CD4-positive, CD25-positive, alpha-beta regulatory T cell (primary cell): Measurements from ENCODE around the gene EED. TPM values are rescaled to one million over a fixed set of nuclear protein-coding genes. Genes with fewer than 3 reads are reported as not detected.

ENCODE experiments used
- ATAC-seq, 2 donors: fragments of 150-1000 bp; cut with Tn5 transposase; one replicate each; pipeline ENCODE4 v1.10.0; 2021; ENCODE audit warnings: low read depth in 2 of 2, moderate number of reproducible peaks in 2 of 2, moderate library complexity in 1 of 2
- DNase-seq, 3 donors: peaks; one replicate each; pipeline versions ENCODE4 v3.0.0 to v3.0.0-alpha.2; 2012 to 2022; ENCODE audit warnings: mixed read lengths in 1 of 3
- H3K27ac ChIP-seq: one replicate; pipeline ENCODE4 v1.7.0; 2013; ENCODE audit warnings: mild to moderate bottlenecking, low read length; ENCODE audit not compliant: insufficient read depth, poor library complexity, severe bottlenecking
- H3K27me3 ChIP-seq: one replicate; pipeline ENCODE4 v1.7.0; 2013; ENCODE audit warnings: low read length; ENCODE audit not compliant: control insufficient read depth, insufficient read depth
- H3K36me3 ChIP-seq: one replicate; pipeline ENCODE4 v1.7.0; 2013; ENCODE audit warnings: mild to moderate bottlenecking, low read length, moderate library complexity; ENCODE audit not compliant: control insufficient read depth, insufficient read depth
- H3K4me1 ChIP-seq: 2 replicates; pipeline ENCODE4 v1.7.0; 2013; ENCODE audit warnings: mild to moderate bottlenecking, low read length; ENCODE audit not compliant: insufficient read depth, control insufficient read depth, poor library complexity, severe bottlenecking
- H3K4me3 ChIP-seq: one replicate; pipeline ENCODE4 v1.7.0; 2013; ENCODE audit warnings: low read depth, mild to moderate bottlenecking, low read length, moderate library complexity
- H3K9me3 ChIP-seq, 2 experiments: 1 replicate in 1 of 2; 2 replicates in 1 of 2; pipeline ENCODE4 v1.7.0; 2013; ENCODE audit warnings: low read length in 2 of 2, mild to moderate bottlenecking in 1 of 2, moderate library complexity in 1 of 2; ENCODE audit not compliant: control insufficient read depth in 2 of 2
- H3K27ac Mint-ChIP-seq, 3 donors: one replicate each; pipeline ENCODE4 v1.8.0; 2020 to 2022; ENCODE audit warnings: mild to moderate bottlenecking in 3 of 3, mixed read lengths in 3 of 3, moderate library complexity in 2 of 3
- H3K27me3 Mint-ChIP-seq: one replicate; pipeline ENCODE4 v1.8.0; 2022; ENCODE audit warnings: mild to moderate bottlenecking, mixed read lengths
- H3K36me3 Mint-ChIP-seq: one replicate; pipeline ENCODE4 v1.8.0; 2020; ENCODE audit warnings: mixed read lengths
- H3K4me1 Mint-ChIP-seq, 4 donors: one replicate each; pipeline ENCODE4 v1.8.0; 2020 to 2022; ENCODE audit warnings: mixed read lengths in 4 of 4, mild to moderate bottlenecking in 1 of 4
- H3K4me3 Mint-ChIP-seq, 4 donors: one replicate each; pipeline ENCODE4 v1.8.0; 2020 to 2022; ENCODE audit warnings: mild to moderate bottlenecking in 4 of 4, mixed read lengths in 4 of 4, moderate library complexity in 3 of 4
- H3K9me3 Mint-ChIP-seq, 7 donors: one replicate each; pipeline ENCODE4 v1.8.0; 2020 to 2022; ENCODE audit warnings: mixed read lengths in 7 of 7, mild to moderate bottlenecking in 3 of 7, moderate library complexity in 2 of 7
- polyA plus RNA-seq, 4 donors: library from polyadenylated mRNA; unstranded; fragments of 300-500 nt; fragmentation: Illumina TruSeq; gene quantifications; one replicate each; pipeline ENCODE4 v1.2.3, GENCODE V29; 2021
- total RNA-seq: library from RNA; stranded (reverse); gene quantifications from one replicate; pipeline ENCODE4 v1.2.3, GENCODE V29; 2022

The EED gene
- total and polyA plus RNA-seq, 5 donors from 2014 or later: 23.7 to 65.7 (median 29.8) TPM

GRCh38 chr11:86230179-86230804 lies 14.3 kb upstream of the EED start:
- Mint-ChIP-seq H3K27me3 (peaks cover 14% of the 10 kb centered on the region), H3K36me3 (no peaks in the 10 kb centered on the region), H3K9me3 (peaks cover 0 to 1% (median 0%) of the 10 kb centered on the region in 7 donors), H3K4me1 (peaks cover 0 to 4% (median 1%) of the 10 kb centered on the region in 4 donors), H3K27ac (no peak overlapping the region), H3K4me3 (no peak overlapping the region)
- Histone ChIP-seq H3K27ac (no peak overlapping the region), H3K4me3 (no peak overlapping the region), H3K27me3 (no peaks in the 10 kb centered on the region), H3K4me1 (no peaks in the 10 kb centered on the region), H3K36me3 (no peaks in the 10 kb centered on the region), H3K9me3 (no peaks in the 10 kb centered on the region)
- ATAC-seq (no peak), DNase-seq (no peak)

- Mint-ChIP-seq H3K4me3 (no peak overlapping the region), H3K4me1 (peaks cover 0 to 4% (median 1%) of the 10 kb centered on the region in 4 donors), H3K36me3 (no peaks in the 10 kb centered on the region), H3K27me3 (peaks cover 18% of the 10 kb centered on the region), H3K9me3 (peaks cover 0 to 1% (median 0%) of the 10 kb centered on the region in 7 donors), H3K27ac (no peak overlapping the region)
- ATAC-seq: no peak
- no peak for DNase-seq
- Histone ChIP-seq H3K36me3 (no peaks in the 10 kb centered on the region), H3K27ac (no peak overlapping the region), H3K4me1 (no peaks in the 10 kb centered on the region), H3K27me3 (no peaks in the 10 kb centered on the region), H3K9me3 (no peaks in the 10 kb centered on the region), H3K4me3 (no peak overlapping the region)
Measured at GRCh38 chr11:86230921-86231434, 13.6 kb upstream of the EED start.

GRCh38 chr11:86232556-86232955 lies 12.0 kb upstream of the EED start:
- H3K4me1 Mint-ChIP-seq: peaks cover 0 to 4% (median 1%) of the 10 kb centered on the region in 4 donors
- ATAC-seq (no peak), DNase-seq (no peak)
- no peak overlapping the region for H3K4me3 Mint-ChIP-seq
- no peaks in the 10 kb centered on the region for H3K36me3 ChIP-seq
- H3K4me3 ChIP-seq: no peak overlapping the region
- no peak overlapping the region for H3K27ac Mint-ChIP-seq
- no peak overlapping the region for H3K27ac ChIP-seq
- peaks cover 0 to 1% (median 0%) of the 10 kb centered on the region in 7 donors for H3K9me3 Mint-ChIP-seq
- H3K9me3 ChIP-seq: no peaks in the 10 kb centered on the region
- no peaks in the 10 kb centered on the region for H3K27me3 ChIP-seq
- no peaks in the 10 kb centered on the region for H3K36me3 Mint-ChIP-seq
- H3K27me3 Mint-ChIP-seq: peaks cover 20% of the 10 kb centered on the region
- H3K4me1 ChIP-seq: no peaks in the 10 kb centered on the region

GRCh38 chr11:86234831-86235461 lies 9.6 kb upstream of the EED start:
- Mint-ChIP-seq H3K36me3 (no peaks in the 10 kb centered on the region), H3K27me3 (peaks cover 20% of the 10 kb centered on the region), H3K4me3 (no peak overlapping the region), H3K9me3 (peaks cover 0 to 1% (median 0%) of the 10 kb centered on the region in 7 donors), H3K4me1 (peaks cover 0 to 4% (median 1%) of the 10 kb centered on the region in 4 donors), H3K27ac (no peak overlapping the region)
- no peak overlapping the region for H3K4me3 ChIP-seq
- H3K27me3 ChIP-seq: no peaks in the 10 kb centered on the region
- ATAC-seq: no peak
- H3K36me3 ChIP-seq: no peaks in the 10 kb centered on the region
- no peak for DNase-seq
- H3K27ac ChIP-seq: no peak overlapping the region
- H3K9me3 ChIP-seq: no peaks in the 10 kb centered on the region
- H3K4me1 ChIP-seq: no peaks in the 10 kb centered on the region

- no peaks in the 10 kb centered on the region for H3K27me3 ChIP-seq
- H3K4me1 Mint-ChIP-seq: no peaks in the 10 kb centered on the region
Measured at GRCh38 chr11:86237267-86237804, 7.2 kb upstream of the EED start.

GRCh38 chr11:86240164-86240563 lies 4.4 kb upstream of the EED start:
- Histone ChIP-seq H3K27ac (no peak overlapping the region), H3K9me3 (no peaks in the 10 kb centered on the region), H3K36me3 (no peaks in the 10 kb centered on the region), H3K4me1 (peaks cover 7% of the 10 kb centered on the region), H3K27me3 (no peaks in the 10 kb centered on the region), H3K4me3 (no peak overlapping the region)
- H3K4me1 Mint-ChIP-seq: peaks cover 0 to 3% (median 0%) of the 10 kb centered on the region in 4 donors
- H3K36me3 Mint-ChIP-seq: no peaks in the 10 kb centered on the region
- no peak for DNase-seq
- H3K27ac Mint-ChIP-seq: no peak overlapping the region
- no peak for ATAC-seq
- H3K9me3 Mint-ChIP-seq: no peaks in the 10 kb centered on the region
- H3K4me3 Mint-ChIP-seq: no peak overlapping the region
- peaks cover 10% of the 10 kb centered on the region for H3K27me3 Mint-ChIP-seq

More at GRCh38 chr11:86237267-86237804, 7.2 kb upstream of the EED start:
- Histone ChIP-seq H3K4me1 (no peaks in the 10 kb centered on the region), H3K36me3 (no peaks in the 10 kb centered on the region), H3K27ac (no peak overlapping the region), H3K9me3 (no peaks in the 10 kb centered on the region), H3K4me3 (no peak overlapping the region)
- peaks cover 16% of the 10 kb centered on the region for H3K27me3 Mint-ChIP-seq
- H3K4me3 Mint-ChIP-seq: no peak overlapping the region
- ATAC-seq: no peak
- no peaks in the 10 kb centered on the region for H3K9me3 Mint-ChIP-seq
- DNase-seq: no peak
- H3K36me3 Mint-ChIP-seq: no peaks in the 10 kb centered on the region
- H3K27ac Mint-ChIP-seq: no peak overlapping the region

- H3K9me3 ChIP-seq: no peaks in the 10 kb centered on the region
- Mint-ChIP-seq H3K27ac (no peak overlapping the region), H3K4me1 (peaks cover 0 to 9% (median 3%) of the 10 kb centered on the region in 4 donors), H3K27me3 (peaks cover 9% of the 10 kb centered on the region), H3K4me3 (peak overlapping the region in 1 of 4 donors; percentile 87), H3K36me3 (no peaks in the 10 kb centered on the region), H3K9me3 (no peaks in the 10 kb centered on the region)
- H3K36me3 ChIP-seq: no peaks in the 10 kb centered on the region
- no peak overlapping the region for H3K4me3 ChIP-seq
- DNase-seq: no peak
- no peaks in the 10 kb centered on the region for H3K27me3 ChIP-seq
- H3K4me1 ChIP-seq: peaks cover 18% of the 10 kb centered on the region
- ATAC-seq: no peak
- H3K27ac ChIP-seq: no peak overlapping the region
Measured at GRCh38 chr11:86241956-86242535, 2.5 kb upstream of the EED start.
